WTC11 (cell line): ENCODE measurements around the gene LRP1. TPM values are rescaled to one million over a fixed set of nuclear protein-coding genes. Genes with fewer than 3 reads are reported as not detected.

Experiments
- ATAC-seq: fragments of 200-7000 bp; cut with Tn5 transposase; 2 replicates; pipeline ENCODE4 v1.10.0; 2021; ENCODE audit warnings: mild to moderate bottlenecking, moderate library complexity
- CTCF ChIA-PET: fragments of 300-600 bp; sonication (Branson Sonifier 250); formaldehyde crosslinking; loops from one replicate; lab custom pipeline; 2021; ENCODE audit warnings: antibody characterized with exemption; lab: Charles Lee
- POLR2A ChIA-PET: fragments of 350-600 bp; sonication (Branson Sonifier 250); formaldehyde crosslinking; loops from one replicate; lab custom pipeline; 2021; ENCODE audit warnings: antibody characterized with exemption; lab: Charles Lee
- DNase-seq: peaks from one replicate; pipeline ENCODE4 v3.0.0; 2021; ENCODE audit warnings: low spot score
- H3K27ac Mint-ChIP-seq: 2 replicates; pipeline ENCODE4 v1.8.0; 2021; ENCODE audit warnings: mixed read lengths
- H3K27me3 Mint-ChIP-seq: 2 replicates; pipeline ENCODE4 v1.8.0; 2021; ENCODE audit warnings: low read depth, mild to moderate bottlenecking, moderate library complexity, mixed read lengths
- H3K36me3 Mint-ChIP-seq: 2 replicates; pipeline ENCODE4 v1.8.0; 2021; ENCODE audit warnings: mixed read lengths
- H3K4me1 Mint-ChIP-seq: 2 replicates; pipeline ENCODE4 v1.8.0; 2022; ENCODE audit warnings: mixed read lengths
- H3K4me3 Mint-ChIP-seq: 2 replicates; pipeline ENCODE4 v1.8.0; 2021; ENCODE audit warnings: mild to moderate bottlenecking, moderate library complexity, mixed read lengths
- H3K9me3 Mint-ChIP-seq: 2 replicates; pipeline ENCODE4 v1.8.0; 2021; ENCODE audit warnings: mixed read lengths
- CREM ChIP-seq: sonication (generic); formaldehyde crosslinking; IDR thresholded peaks from 2 replicates; pipeline ENCODE4 v1.8.1; 2022; ENCODE audit warnings: mild to moderate bottlenecking, missing genetic modification reagents, moderate library complexity
- ELF4 ChIP-seq: sonication (generic); formaldehyde crosslinking; IDR thresholded peaks from 2 replicates; pipeline ENCODE4 v1.8.1; 2022; ENCODE audit warnings: low read depth, mild to moderate bottlenecking, moderate library complexity, missing genetic modification reagents
- ETV6 ChIP-seq: sonication (generic); formaldehyde crosslinking; IDR thresholded peaks from 2 replicates; pipeline ENCODE4 v1.8.1; 2022; ENCODE audit warnings: mild to moderate bottlenecking, missing genetic modification reagents
- FOXJ3 ChIP-seq: sonication (generic); formaldehyde crosslinking; IDR thresholded peaks from 2 replicates; pipeline ENCODE4 v1.9.0; 2021; ENCODE audit warnings: missing genetic modification reagents, mild to moderate bottlenecking, borderline replicate concordance
- GRHL2 ChIP-seq: fragments of 250-450 bp; sonication (Bioruptor Pico); IDR thresholded peaks from 2 replicates; pipeline ENCODE4 v1.8.0; 2022; ENCODE audit warnings: mild to moderate bottlenecking, moderate library complexity; ENCODE audit not compliant: insufficient replicate concordance, severe bottlenecking
- HMGA2 ChIP-seq: fragments of 250-450 bp; sonication (Bioruptor Pico); IDR thresholded peaks from 2 replicates; pipeline ENCODE4 v1.4.0; 2021; ENCODE audit warnings: mild to moderate bottlenecking, moderate library complexity
- NFATC4 ChIP-seq: fragments of 250-450 bp; sonication (Bioruptor Pico); IDR thresholded peaks from 2 replicates; pipeline ENCODE4 v1.9.0; 2021; ENCODE audit warnings: mild to moderate bottlenecking
- NR2C2 ChIP-seq: sonication (generic); formaldehyde crosslinking; IDR thresholded peaks from 2 replicates; pipeline ENCODE4 v1.8.0; 2022; ENCODE audit warnings: mild to moderate bottlenecking, missing genetic modification reagents
- SOX15 ChIP-seq: fragments of 250-450 bp; sonication (Bioruptor Pico); IDR thresholded peaks from 2 replicates; pipeline ENCODE4 v1.9.0; 2021; ENCODE audit warnings: mild to moderate bottlenecking
- TEAD4 ChIP-seq: sonication (generic); formaldehyde crosslinking; IDR thresholded peaks from 2 replicates; pipeline ENCODE4 v1.8.0; 2022; ENCODE audit warnings: mild to moderate bottlenecking, missing genetic modification reagents
- ZNF263 ChIP-seq: sonication (generic); formaldehyde crosslinking; IDR thresholded peaks from 2 replicates; pipeline ENCODE4 v1.8.1; 2022; ENCODE audit warnings: low read depth, mild to moderate bottlenecking, moderate library complexity, missing genetic modification reagents
- ZNF423 ChIP-seq: fragments of 250-450 bp; sonication (Bioruptor Pico); IDR thresholded peaks from 2 replicates; pipeline ENCODE4 v2.1.2; 2022; ENCODE audit warnings: mild to moderate bottlenecking, moderate library complexity
- total RNA-seq: library from RNA; stranded (reverse); gene quantifications from 3 replicates; pipeline ENCODE4 v1.2.3, GENCODE V29; 2021
- TF ChIP-seq, protein P1 (sequence below): sonication (generic); formaldehyde crosslinking; IDR thresholded peaks from 2 replicates; pipeline ENCODE4 v1.8.1; 2023; ENCODE audit warnings: mild to moderate bottlenecking, missing genetic modification reagents
- TF ChIP-seq, protein P2 (sequence below): sonication (generic); formaldehyde crosslinking; IDR thresholded peaks from 2 replicates; pipeline ENCODE4 v1.8.0; 2022; ENCODE audit warnings: mild to moderate bottlenecking, missing genetic modification reagents
- TF ChIP-seq, protein P3 (sequence below): sonication (generic); formaldehyde crosslinking; IDR thresholded peaks from 2 replicates; pipeline ENCODE4 v1.8.1; 2023; ENCODE audit warnings: mild to moderate bottlenecking, missing genetic modification reagents
- TF ChIP-seq, protein P4 (sequence below): fragments of 250-450 bp; sonication (Bioruptor Pico); conservative IDR thresholded peaks from 2 replicates; pipeline ENCODE4 v1.9.0; 2021; ENCODE audit warnings: mild to moderate bottlenecking
- TF ChIP-seq, protein P5 (sequence below): sonication (generic); formaldehyde crosslinking; IDR thresholded peaks from 2 replicates; pipeline ENCODE4 v1.8.1; 2022; ENCODE audit warnings: low read depth, missing genetic modification reagents, borderline replicate concordance
- TF ChIP-seq, protein P6 (sequence below): sonication (generic); formaldehyde crosslinking; IDR thresholded peaks from 2 replicates; pipeline ENCODE4 v1.8.1; 2022; ENCODE audit warnings: mild to moderate bottlenecking, moderate library complexity, missing genetic modification reagents
- TF ChIP-seq, protein P7 (sequence below): fragments of 250-450 bp; sonication (Bioruptor Pico); IDR thresholded peaks from 2 replicates; pipeline ENCODE4 v1.9.0; 2021; ENCODE audit warnings: moderate library complexity, mild to moderate bottlenecking, inconsistent platforms, borderline replicate concordance
- TF ChIP-seq, protein P8 (sequence below): sonication (generic); formaldehyde crosslinking; IDR thresholded peaks from 2 replicates; pipeline ENCODE4 v1.8.0; 2023; ENCODE audit warnings: missing genetic modification reagents, mild to moderate bottlenecking, borderline replicate concordance

LRP1 gene
- total RNA-seq, 1 experiment from 2014 or later, result 120 TPM

DNA sequence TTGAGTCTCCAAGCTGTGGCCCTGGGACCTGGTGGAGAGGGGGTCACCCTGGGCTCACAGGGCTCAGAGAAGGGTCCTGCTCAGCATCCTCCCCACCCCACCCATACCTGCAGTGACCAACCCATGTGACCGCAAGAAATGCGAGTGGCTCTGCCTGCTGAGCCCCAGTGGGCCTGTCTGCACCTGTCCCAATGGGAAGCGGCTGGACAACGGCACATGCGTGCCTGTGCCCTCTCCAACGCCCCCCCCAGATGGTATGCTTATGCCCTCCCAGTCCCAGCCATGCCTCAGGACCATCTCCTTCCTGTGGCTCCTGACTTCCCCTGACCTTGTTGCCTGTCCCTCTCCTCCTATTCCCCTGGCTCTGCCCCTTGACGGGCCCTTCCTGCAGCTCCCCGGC lies 81.6 kb downstream of the LRP1 start (continued):
- TF ChIP-seq, protein P1, sequence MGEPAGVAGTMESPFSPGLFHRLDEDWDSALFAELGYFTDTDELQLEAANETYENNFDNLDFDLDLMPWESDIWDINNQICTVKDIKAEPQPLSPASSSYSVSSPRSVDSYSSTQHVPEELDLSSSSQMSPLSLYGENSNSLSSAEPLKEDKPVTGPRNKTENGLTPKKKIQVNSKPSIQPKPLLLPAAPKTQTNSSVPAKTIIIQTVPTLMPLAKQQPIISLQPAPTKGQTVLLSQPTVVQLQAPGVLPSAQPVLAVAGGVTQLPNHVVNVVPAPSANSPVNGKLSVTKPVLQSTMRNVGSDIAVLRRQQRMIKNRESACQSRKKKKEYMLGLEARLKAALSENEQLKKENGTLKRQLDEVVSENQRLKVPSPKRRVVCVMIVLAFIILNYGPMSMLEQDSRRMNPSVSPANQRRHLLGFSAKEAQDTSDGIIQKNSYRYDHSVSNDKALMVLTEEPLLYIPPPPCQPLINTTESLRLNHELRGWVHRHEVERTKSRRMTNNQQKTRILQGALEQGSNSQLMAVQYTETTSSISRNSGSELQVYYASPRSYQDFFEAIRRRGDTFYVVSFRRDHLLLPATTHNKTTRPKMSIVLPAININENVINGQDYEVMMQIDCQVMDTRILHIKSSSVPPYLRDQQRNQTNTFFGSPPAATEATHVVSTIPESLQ (CRISPR knock-in tag), result no peak
- TF ChIP-seq, protein P2, sequence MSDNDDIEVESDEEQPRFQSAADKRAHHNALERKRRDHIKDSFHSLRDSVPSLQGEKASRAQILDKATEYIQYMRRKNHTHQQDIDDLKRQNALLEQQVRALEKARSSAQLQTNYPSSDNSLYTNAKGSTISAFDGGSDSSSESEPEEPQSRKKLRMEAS (CRISPR knock-in tag), result no peak
- no peak for TF ChIP-seq NFATC4 (CRISPR knock-in tag)

DNA sequence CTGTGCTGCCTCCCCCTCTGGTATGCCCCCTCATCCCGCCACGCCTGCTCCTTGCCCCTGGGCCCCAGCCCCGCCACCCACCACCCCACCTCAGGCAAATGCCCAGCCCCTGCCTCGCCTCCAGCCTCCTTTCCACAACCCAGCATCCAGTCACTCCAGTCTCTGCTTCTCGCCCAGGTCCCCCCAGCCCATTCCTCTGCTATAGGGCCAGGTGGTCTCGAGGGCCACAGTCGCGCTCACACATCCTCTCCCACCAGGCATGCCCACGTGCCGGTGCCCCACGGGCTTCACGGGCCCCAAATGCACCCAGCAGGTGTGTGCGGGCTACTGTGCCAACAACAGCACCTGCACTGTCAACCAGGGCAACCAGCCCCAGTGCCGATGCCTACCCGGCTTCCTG lies 82.2 kb downstream of the LRP1 start:
- Mint-ChIP-seq H3K27ac (no peak overlapping the region), H3K9me3 (no peaks in the 10 kb centered on the region), H3K36me3 (peaks cover 26% of the 10 kb centered on the region), H3K4me1 (peaks cover 25% of the 10 kb centered on the region), H3K27me3 (peaks cover 22% of the 10 kb centered on the region), H3K4me3 (no peak overlapping the region)
- DNase-seq (no peak), ATAC-seq (no peak)
- POLR2A ChIA-PET, result no interaction called here
- CTCF ChIA-PET, result interaction anchor here (8.3 to 8.5 kb wide), 2 partner anchors 15 to 30 kb away, joined by 197 to 415 read pairs; a partner anchor contains a TSS
- TF ChIP-seq, protein P3, sequence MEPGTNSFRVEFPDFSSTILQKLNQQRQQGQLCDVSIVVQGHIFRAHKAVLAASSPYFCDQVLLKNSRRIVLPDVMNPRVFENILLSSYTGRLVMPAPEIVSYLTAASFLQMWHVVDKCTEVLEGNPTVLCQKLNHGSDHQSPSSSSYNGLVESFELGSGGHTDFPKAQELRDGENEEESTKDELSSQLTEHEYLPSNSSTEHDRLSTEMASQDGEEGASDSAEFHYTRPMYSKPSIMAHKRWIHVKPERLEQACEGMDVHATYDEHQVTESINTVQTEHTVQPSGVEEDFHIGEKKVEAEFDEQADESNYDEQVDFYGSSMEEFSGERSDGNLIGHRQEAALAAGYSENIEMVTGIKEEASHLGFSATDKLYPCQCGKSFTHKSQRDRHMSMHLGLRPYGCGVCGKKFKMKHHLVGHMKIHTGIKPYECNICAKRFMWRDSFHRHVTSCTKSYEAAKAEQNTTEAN (CRISPR knock-in tag), result no peak
- TF ChIP-seq, protein P4, sequence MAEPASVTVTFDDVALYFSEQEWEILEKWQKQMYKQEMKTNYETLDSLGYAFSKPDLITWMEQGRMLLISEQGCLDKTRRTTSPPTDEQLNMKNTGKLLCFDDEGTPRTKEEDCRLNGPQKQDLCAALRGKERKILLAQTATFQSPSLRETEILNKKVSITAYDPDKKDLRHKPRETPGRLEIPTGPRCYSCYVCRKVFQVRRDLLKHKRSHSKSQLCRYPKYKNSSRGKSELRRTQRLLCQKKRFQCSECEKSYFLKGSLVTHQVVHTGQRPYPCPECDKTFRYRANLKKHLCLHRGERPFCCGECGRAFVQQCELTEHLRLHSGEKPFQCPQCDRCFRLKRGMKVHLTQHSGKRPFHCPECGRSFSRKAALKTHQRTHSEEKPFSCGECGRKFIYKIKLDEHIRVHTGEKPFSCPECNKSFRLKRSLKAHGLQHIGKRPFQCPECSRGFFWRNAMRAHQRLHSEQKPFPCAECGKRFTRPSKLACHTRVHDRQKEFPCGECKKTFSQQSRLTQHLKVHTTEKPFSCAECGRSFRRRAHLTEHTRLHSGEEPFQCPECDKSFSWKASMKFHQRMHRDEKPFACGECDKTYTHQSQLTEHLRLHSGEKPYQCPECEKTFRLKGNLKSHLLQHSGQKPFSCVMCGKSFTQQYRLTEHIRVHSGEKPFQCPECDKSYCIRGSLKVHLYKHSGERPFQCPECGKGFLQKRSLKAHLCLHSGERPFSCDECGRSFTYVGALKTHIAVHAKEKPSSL, result no peak
- TF ChIP-seq, protein P5, sequence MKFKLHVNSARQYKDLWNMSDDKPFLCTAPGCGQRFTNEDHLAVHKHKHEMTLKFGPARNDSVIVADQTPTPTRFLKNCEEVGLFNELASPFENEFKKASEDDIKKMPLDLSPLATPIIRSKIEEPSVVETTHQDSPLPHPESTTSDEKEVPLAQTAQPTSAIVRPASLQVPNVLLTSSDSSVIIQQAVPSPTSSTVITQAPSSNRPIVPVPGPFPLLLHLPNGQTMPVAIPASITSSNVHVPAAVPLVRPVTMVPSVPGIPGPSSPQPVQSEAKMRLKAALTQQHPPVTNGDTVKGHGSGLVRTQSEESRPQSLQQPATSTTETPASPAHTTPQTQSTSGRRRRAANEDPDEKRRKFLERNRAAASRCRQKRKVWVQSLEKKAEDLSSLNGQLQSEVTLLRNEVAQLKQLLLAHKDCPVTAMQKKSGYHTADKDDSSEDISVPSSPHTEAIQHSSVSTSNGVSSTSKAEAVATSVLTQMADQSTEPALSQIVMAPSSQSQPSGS (CRISPR knock-in tag), result no peak
- TF ChIP-seq NR2C2 (CRISPR knock-in tag) (no peak), HMGA2 (CRISPR knock-in tag) (no peak), ELF4 (CRISPR knock-in tag) (no peak), SOX15 (CRISPR knock-in tag) (no peak), TEAD4 (CRISPR knock-in tag) (no peak), GRHL2 (CRISPR knock-in tag) (no peak), ZNF263 (CRISPR knock-in tag) (no peak), CREM (CRISPR knock-in tag) (no peak), ETV6 (no peak), FOXJ3 (CRISPR knock-in tag) (no peak), ZNF423 (CRISPR knock-in tag) (no peak)
- TF ChIP-seq, protein P6, sequence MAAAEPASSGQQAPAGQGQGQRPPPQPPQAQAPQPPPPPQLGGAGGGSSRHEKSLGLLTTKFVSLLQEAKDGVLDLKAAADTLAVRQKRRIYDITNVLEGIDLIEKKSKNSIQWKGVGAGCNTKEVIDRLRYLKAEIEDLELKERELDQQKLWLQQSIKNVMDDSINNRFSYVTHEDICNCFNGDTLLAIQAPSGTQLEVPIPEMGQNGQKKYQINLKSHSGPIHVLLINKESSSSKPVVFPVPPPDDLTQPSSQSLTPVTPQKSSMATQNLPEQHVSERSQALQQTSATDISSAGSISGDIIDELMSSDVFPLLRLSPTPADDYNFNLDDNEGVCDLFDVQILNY (CRISPR knock-in tag), result no peak
- TF ChIP-seq, protein P7, sequence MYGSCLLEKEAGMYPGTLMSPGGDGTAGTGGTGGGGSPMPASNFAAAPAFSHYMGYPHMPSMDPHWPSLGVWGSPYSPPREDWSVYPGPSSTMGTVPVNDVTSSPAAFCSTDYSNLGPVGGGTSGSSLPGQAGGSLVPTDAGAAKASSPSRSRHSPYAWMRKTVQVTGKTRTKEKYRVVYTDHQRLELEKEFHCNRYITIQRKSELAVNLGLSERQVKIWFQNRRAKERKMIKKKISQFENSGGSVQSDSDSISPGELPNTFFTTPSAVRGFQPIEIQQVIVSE (CRISPR knock-in tag), result no peak
- TF ChIP-seq, protein P8, sequence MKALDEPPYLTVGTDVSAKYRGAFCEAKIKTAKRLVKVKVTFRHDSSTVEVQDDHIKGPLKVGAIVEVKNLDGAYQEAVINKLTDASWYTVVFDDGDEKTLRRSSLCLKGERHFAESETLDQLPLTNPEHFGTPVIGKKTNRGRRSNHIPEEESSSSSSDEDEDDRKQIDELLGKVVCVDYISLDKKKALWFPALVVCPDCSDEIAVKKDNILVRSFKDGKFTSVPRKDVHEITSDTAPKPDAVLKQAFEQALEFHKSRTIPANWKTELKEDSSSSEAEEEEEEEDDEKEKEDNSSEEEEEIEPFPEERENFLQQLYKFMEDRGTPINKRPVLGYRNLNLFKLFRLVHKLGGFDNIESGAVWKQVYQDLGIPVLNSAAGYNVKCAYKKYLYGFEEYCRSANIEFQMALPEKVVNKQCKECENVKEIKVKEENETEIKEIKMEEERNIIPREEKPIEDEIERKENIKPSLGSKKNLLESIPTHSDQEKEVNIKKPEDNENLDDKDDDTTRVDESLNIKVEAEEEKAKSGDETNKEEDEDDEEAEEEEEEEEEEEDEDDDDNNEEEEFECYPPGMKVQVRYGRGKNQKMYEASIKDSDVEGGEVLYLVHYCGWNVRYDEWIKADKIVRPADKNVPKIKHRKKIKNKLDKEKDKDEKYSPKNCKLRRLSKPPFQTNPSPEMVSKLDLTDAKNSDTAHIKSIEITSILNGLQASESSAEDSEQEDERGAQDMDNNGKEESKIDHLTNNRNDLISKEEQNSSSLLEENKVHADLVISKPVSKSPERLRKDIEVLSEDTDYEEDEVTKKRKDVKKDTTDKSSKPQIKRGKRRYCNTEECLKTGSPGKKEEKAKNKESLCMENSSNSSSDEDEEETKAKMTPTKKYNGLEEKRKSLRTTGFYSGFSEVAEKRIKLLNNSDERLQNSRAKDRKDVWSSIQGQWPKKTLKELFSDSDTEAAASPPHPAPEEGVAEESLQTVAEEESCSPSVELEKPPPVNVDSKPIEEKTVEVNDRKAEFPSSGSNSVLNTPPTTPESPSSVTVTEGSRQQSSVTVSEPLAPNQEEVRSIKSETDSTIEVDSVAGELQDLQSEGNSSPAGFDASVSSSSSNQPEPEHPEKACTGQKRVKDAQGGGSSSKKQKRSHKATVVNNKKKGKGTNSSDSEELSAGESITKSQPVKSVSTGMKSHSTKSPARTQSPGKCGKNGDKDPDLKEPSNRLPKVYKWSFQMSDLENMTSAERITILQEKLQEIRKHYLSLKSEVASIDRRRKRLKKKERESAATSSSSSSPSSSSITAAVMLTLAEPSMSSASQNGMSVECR (CRISPR knock-in tag), result no peak
